GM21447 (cell line): ENCODE data around the gene KCNQ5.

ENCODE experiments used
- ATAC-seq: cut with Tn5 transposase; IDR thresholded peaks from one replicate; pipeline ENCODE4 v1.9.1; 2021; ENCODE audit not compliant: unreplicated experiment

The KCNQ5 gene

GRCh38 chr6:72639920-72640614 lies 18.2 kb downstream of the KCNQ5 start:
- no peak for ATAC-seq

- ATAC-seq, result no peak
These were observed 18.7 kb downstream of the KCNQ5 start for GRCh38 chr6:72640615-72640930.

- peak; percentile 63 for ATAC-seq
These were observed 20.6 kb downstream of the KCNQ5 start for GRCh38 chr6:72642435-72642834.

GRCh38 chr6:72643214-72643613 lies 21.4 kb downstream of the KCNQ5 start:
- ATAC-seq, result no peak

- ATAC-seq, result no peak
These were observed 25.0 kb downstream of the KCNQ5 start for GRCh38 chr6:72646604-72647485.

GRCh38 chr6:72647489-72647888 lies 25.6 kb downstream of the KCNQ5 start:
- ATAC-seq, result no peak

- ATAC-seq, result peak; percentile 62
These were observed 27.4 kb downstream of the KCNQ5 start for GRCh38 chr6:72649032-72649984.

GRCh38 chr6:72650081-72650745 lies 28.3 kb downstream of the KCNQ5 start:
- ATAC-seq, result no peak

GRCh38 chr6:72651174-72651573 lies 29.3 kb downstream of the KCNQ5 start:
- no peak for ATAC-seq

GRCh38 chr6:72651967-72652956 lies 30.4 kb downstream of the KCNQ5 start:
- ATAC-seq, result no peak

- no peak for ATAC-seq
These were observed 31.2 kb downstream of the KCNQ5 start for GRCh38 chr6:72653026-72653425.

GRCh38 chr6:72654071-72654621 lies 32.3 kb downstream of the KCNQ5 start:
- ATAC-seq, result peak; percentile 64

- ATAC-seq, result no peak
These were observed 35.7 kb downstream of the KCNQ5 start for GRCh38 chr6:72657407-72658197.

GRCh38 chr6:72659754-72660153 lies 37.9 kb downstream of the KCNQ5 start:
- no peak for ATAC-seq

- ATAC-seq, result no peak
These were observed 39.5 kb downstream of the KCNQ5 start for GRCh38 chr6:72661411-72661810.

- no peak for ATAC-seq
These were observed 43.7 kb downstream of the KCNQ5 start for GRCh38 chr6:72665599-72665998.

- ATAC-seq, result no peak
These were observed 47.5 kb downstream of the KCNQ5 start for GRCh38 chr6:72669324-72669723.

GRCh38 chr6:72672906-72673305 lies 51.0 kb downstream of the KCNQ5 start:
- ATAC-seq, result no peak
